RWPE2 (cell line): ENCODE results near the gene TTLL6.

Experiments used
- ATAC-seq: fragments of 200-7000 bp; cut with Tn5 transposase; 3 replicates; pipeline ENCODE4 v1.9.1; 2021; ENCODE audit warnings: low read depth
- DNase-seq: peaks from one replicate; pipeline ENCODE4 v3.0.0-alpha.2; 2020; ENCODE audit warnings: low spot score
- H3K27ac ChIP-seq: fragments of 450-650 bp; 2 replicates; pipeline ENCODE4 v1.5.1; 2017; ENCODE audit warnings: mild to moderate bottlenecking; ENCODE audit not compliant: poor library complexity, severe bottlenecking
- H3K27me3 ChIP-seq: fragments of 250-450 bp; sonication (Bioruptor Pico); 2 replicates; pipeline ENCODE4 v1.5.1; 2021; ENCODE audit warnings: mild to moderate bottlenecking, moderate library complexity; ENCODE audit not compliant: insufficient read depth, poor library complexity, severe bottlenecking
- H3K36me3 ChIP-seq: fragments of 250-450 bp; sonication (Bioruptor Pico); 2 replicates; pipeline ENCODE4 v1.5.1; 2020; ENCODE audit warnings: low read depth, mild to moderate bottlenecking, moderate library complexity
- H3K4me1 ChIP-seq: fragments of 250-450 bp; sonication (Bioruptor Pico); 2 replicates; pipeline ENCODE4 v1.5.1; 2021; ENCODE audit warnings: mild to moderate bottlenecking, moderate library complexity; ENCODE audit not compliant: insufficient read depth, poor library complexity, severe bottlenecking
- H3K4me3 ChIP-seq: fragments of 250-450 bp; sonication (Bioruptor Pico); 2 replicates; pipeline ENCODE4 v1.5.1; 2021; ENCODE audit warnings: mild to moderate bottlenecking, moderate library complexity; ENCODE audit not compliant: severe bottlenecking
- H3K9me3 ChIP-seq: fragments of 250-450 bp; sonication (Bioruptor Pico); 2 replicates; pipeline ENCODE4 v1.5.1; 2021; ENCODE audit warnings: mild to moderate bottlenecking, moderate library complexity; ENCODE audit not compliant: severe bottlenecking
- TF ChIP-seq, protein P1 (sequence below): fragments of 450-650 bp; IDR thresholded peaks from one replicate; pipeline ENCODE4 v1.5.1; 2017; ENCODE audit warnings: mild to moderate bottlenecking, moderate library complexity; ENCODE audit not compliant: poor library complexity, severe bottlenecking

Gene TTLL6

DNA sequence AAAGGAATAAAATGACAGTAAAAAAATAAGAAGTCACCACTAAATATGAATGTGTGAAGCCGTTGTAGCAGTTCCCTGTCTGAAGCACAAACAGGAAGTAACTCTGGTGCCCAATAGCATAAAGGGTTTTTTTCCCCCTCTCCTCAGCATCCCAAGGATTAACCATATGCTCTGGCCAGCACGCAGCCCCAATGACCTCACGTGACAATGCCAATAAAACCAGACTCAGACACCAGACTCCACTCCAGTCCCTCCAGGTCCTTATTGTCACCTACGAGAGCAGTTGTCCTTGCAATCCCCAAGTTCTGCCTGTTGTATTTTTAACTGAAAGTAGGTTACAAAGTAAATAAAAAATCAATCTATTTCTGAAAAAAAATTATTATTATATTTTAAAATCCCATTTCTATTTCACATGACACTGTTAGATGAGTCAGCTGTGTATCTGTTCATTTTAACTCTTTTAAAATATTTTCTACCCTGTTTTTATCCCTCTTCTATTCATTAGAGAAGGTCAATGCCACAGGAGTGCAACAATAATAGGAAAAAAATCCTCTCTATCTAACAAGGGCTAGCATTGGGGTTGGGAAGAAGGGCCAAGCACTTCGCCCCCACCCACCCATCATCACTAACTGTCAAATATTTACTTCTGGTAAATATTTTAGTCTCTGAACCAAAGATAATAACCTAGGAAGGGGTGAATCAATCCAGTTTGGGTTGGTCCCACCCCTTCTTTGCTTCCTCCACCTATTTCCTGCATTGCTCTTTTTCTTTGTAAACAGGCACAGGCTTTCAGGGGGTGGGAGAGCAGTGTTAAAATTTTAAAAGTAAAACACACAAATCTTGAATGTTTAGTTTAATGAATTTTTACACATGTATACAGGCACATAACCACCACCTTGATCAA lies 101.3 kb downstream of the TTLL6 start:
- H3K27ac ChIP-seq = no peak overlapping the region
- no peaks in the 10 kb centered on the region for H3K9me3 ChIP-seq
- 0 out of 2 replicates have a peak, but pooled peaks cover 3% of the 10 kb centered on the region for H3K36me3 ChIP-seq
- peaks cover 70% of the 10 kb centered on the region for H3K27me3 ChIP-seq
- no peak for ATAC-seq
- TF ChIP-seq, protein P1, sequence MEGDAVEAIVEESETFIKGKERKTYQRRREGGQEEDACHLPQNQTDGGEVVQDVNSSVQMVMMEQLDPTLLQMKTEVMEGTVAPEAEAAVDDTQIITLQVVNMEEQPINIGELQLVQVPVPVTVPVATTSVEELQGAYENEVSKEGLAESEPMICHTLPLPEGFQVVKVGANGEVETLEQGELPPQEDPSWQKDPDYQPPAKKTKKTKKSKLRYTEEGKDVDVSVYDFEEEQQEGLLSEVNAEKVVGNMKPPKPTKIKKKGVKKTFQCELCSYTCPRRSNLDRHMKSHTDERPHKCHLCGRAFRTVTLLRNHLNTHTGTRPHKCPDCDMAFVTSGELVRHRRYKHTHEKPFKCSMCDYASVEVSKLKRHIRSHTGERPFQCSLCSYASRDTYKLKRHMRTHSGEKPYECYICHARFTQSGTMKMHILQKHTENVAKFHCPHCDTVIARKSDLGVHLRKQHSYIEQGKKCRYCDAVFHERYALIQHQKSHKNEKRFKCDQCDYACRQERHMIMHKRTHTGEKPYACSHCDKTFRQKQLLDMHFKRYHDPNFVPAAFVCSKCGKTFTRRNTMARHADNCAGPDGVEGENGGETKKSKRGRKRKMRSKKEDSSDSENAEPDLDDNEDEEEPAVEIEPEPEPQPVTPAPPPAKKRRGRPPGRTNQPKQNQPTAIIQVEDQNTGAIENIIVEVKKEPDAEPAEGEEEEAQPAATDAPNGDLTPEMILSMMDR = no peak
- H3K4me3 ChIP-seq = no peak overlapping the region
- H3K4me1 ChIP-seq = no peaks in the 10 kb centered on the region
- DNase-seq = no peak
